OCI-LY1 (cell line): ENCODE measurements around the gene RAB12.

ENCODE experiments used
- EZH2 ChIP-seq: fragments of 200-600 bp; sonication (generic), shearing (Covaris generic); IDR thresholded peaks from 2 replicates; pipeline ENCODE4 v1.8.0; 2017; ENCODE audit warnings: borderline replicate concordance, mixed run types, mild to moderate bottlenecking, antibody characterized with exemption, low read length, moderate library complexity, mixed read lengths
- TF ChIP-seq, protein P1 (sequence below): fragments of 200-600 bp; sonication (generic), shearing (Covaris generic); IDR thresholded peaks from 2 replicates; pipeline ENCODE4 v1.5.1; 2017; ENCODE audit warnings: mild to moderate bottlenecking, antibody characterized with exemption, low read length, moderate library complexity, mixed read lengths

DNA sequence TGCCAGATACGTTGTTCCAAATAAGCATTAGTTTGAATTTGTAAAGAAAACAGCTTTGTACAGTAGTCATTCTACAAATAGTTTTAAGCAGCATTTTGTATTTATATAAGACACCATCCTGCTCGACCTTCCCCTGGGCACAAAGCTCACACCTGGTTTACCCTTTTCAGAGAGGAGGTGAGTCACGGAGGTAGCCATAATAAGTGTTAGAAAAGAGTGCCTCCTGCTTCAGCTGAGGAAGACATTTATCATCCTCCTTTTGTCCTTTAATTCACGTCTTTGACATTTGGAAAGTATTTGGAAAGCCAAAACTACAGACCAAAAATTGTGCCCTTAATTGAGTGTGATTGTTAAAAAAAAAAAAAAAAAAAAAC, 6.8 kb downstream of the RAB12 start:
- TF ChIP-seq, protein P1, sequence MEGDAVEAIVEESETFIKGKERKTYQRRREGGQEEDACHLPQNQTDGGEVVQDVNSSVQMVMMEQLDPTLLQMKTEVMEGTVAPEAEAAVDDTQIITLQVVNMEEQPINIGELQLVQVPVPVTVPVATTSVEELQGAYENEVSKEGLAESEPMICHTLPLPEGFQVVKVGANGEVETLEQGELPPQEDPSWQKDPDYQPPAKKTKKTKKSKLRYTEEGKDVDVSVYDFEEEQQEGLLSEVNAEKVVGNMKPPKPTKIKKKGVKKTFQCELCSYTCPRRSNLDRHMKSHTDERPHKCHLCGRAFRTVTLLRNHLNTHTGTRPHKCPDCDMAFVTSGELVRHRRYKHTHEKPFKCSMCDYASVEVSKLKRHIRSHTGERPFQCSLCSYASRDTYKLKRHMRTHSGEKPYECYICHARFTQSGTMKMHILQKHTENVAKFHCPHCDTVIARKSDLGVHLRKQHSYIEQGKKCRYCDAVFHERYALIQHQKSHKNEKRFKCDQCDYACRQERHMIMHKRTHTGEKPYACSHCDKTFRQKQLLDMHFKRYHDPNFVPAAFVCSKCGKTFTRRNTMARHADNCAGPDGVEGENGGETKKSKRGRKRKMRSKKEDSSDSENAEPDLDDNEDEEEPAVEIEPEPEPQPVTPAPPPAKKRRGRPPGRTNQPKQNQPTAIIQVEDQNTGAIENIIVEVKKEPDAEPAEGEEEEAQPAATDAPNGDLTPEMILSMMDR = no peak
- TF ChIP-seq EZH2 = no peak
